ENCODE data around the gene SPHKAP.
"Not testable (repeated sequence)": the region's sequence is repeated elsewhere in the genome, so short reads cannot be mapped to it uniquely, and the experiment has no call there.

The SPHKAP gene

DNA sequence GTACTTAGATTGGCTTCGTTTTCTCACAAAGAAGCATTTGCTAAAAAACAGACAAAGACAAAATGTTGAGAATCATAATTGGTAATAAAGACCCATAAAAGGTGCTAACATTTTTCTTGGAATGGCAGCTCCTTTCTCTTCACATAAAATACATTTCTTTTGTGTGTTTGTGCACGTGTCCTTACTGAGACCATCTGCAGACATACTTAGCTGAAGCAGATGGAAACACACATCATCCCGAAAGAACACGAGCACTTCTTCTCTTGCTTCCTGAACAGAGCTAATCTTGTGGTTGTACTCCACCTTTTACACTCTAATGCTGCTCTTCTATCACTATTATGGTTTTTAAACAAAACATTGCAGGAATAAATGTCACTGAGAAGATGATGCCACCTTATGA lies 142.5 kb downstream of the SPHKAP start:
- DNase-seq (ENCODE audit: low spot score), result no peak

DNA sequence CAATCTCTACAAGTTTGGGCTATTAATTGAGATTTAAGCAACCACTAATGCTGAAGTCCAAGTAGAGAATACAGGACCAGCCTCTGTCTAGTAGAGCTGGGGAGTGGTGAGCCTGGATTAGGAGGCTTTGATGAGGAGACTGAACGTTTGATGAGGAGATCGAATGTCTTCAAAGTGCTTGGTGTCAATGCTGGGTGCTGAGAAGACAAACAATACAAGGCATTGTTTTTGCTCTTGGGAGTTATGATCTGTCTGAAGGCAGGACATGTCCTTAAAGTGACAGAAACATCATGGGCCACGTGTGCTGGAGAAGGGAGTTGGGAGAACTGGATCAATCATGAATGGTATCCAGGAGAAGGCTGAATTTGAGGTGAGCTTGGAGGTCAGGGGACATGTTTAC lies 143.6 kb downstream of the SPHKAP start:
- DNase-seq (ENCODE audit: low spot score), result no peak

DNA sequence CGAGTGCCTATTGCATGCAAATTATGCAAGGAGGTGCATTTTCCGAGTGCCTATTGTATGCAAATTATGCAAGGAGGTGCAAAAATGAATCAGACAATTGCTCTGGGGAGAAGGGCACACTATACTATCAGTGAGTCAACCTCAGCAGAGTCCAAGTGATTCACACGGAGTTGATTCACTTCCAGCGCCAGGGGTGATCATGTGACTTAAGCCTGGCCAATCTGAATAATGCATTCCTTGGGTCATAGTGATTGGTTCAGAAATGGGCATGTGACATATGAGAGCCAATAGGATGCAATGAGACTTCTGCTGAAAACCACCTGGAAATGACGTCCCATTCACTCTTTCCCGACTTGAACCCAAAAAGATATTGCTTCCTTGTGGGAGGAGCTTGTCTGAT lies 157.9 kb downstream of the SPHKAP start:
- DNase-seq (ENCODE audit: low spot score), result no peak

DNA sequence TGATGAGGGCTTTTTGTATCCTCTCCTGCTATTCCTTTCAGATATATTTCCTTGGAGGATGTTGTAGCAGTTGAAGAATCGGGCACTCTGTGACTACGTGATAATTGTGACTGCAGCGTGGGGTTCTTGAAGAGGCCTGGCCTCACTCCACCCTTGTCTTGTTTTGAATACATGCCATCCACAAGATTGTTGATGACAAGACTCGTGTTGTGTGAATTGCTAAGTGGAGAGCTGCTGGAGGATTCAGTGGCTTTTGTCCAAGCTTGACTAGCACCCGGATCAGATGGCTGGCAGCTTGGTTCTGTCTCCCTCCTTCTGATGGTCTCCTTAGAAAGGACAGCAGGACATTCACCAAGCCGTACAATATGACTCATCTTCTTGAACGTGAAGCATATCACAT lies 163.2 kb downstream of the SPHKAP start:
- no peak for DNase-seq (ENCODE audit: low spot score)

DNA sequence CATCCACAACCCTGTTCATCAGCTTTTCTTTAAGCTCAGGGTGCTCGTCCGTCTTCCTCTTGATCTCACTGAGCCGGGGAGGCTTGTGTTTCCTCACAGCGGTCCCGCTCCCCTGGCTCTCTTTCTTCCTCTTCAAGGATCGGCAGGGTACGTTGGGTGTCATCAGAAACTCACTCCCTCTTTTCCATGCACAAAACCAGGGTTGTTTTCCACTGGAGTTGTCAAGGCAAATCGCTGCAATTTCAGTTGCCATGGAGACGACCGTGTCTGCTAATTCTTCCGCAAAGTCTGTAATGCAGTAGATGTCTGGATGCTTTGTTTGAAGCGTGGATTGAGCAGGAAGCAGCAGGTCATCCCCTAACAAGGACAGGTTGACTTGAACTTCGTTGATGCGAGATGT lies 163.7 kb downstream of the SPHKAP start:
- no peak for DNase-seq (ENCODE audit: low spot score)

DNA sequence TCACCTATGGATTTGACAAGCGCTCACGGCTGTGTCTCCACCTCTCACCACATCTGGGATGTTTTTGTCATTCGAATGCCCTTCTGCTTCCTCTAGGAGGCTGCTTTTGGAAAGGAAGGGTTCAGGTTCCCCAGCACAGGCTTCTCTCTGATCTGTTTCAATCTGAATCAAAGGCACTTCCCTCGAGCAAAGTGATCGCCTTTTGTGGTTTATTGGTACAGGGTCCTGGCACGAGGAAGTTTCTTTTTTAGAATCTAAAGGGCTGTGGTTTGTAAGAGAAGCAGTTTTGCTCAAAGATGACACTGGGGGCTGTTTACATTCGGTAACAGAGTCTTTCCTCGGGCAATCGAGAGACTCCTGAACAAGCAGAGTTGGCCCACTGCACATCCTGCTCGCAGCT lies 165.1 kb downstream of the SPHKAP start:
- DNase-seq (ENCODE audit: low spot score), result no peak

DNA sequence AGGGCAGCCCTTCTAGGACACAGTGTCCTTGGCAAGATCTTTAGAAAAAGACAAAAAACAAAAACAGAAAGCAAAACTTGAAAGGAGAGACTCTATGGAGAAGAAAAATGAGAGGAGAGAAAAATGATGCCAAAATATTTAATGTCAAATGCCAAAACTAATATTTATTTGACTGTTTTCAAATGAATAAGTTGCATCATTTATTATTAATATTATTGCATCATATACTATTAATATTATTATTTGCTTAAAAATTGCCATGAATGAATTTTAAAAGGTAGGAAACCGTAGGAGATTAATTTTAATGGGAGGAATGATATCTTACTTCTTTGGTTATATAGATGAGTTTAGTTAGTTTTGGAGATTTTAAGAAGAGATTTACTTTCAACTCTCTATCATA lies 165.7 kb downstream of the SPHKAP start:
- DNase-seq (ENCODE audit: low spot score), result no peak

DNA sequence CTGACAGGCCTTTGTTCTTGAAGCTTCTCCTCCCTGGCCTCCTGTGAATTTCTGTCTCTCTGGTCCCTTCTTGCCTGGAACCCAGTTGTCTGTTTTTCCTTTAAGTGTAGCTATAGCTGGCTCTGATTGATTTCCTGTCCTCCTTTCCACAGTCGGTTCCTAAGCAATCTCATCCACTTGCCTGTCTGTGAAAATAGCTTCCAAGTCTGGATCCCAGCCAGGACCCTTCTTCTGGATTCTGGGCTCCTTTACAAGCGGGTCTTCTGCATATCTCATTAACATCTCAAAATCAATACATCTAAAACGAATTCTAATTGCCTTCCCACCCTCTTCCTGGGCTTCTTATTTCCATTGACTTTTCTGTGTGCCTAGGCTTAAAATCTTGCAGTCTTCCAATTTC lies 185.1 kb downstream of the SPHKAP start:
- DNase-seq (ENCODE audit: low spot score), result no peak

DNA sequence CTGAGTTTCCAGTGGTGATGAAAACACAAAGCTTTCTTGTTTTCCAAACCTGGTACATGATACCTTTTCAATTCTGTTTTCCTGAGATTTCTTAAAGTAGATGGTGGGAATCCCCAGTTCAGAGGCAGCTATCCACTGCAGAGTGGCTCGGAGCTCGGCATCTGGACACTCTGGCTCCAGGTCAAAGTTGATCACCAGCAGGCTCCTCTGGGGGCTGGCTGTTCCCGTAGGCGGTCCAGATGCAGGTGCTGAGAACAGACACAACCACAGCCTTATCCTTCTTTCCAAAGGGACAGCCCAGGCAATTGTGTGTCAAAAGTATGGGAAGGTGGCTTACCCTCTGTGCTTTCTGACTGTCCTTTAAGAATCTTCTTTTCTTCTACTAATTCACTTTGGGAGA lies 190.6 kb downstream of the SPHKAP start:
- DNase-seq (ENCODE audit: low spot score), result no peak

DNA sequence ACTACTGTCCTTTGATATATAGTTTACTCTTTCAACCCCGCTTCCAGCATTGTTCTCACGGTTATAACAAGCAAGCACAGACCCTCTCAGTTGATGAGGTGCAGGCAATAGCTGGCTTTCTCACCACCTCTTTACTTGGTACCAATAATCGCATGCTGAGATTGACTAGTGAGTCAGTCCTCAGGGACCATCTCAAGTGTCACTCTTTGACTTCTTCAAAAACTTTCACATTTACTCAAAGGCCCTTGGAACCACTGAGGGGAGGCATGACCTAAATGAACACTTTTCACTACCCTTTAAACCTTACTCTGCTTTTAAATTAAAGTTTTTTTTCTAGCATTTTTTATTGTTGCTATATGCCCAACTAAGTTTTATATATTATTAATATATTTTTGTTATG lies 208.2 kb downstream of the SPHKAP start:
- no peak for DNase-seq (ENCODE audit: low spot score)

DNA sequence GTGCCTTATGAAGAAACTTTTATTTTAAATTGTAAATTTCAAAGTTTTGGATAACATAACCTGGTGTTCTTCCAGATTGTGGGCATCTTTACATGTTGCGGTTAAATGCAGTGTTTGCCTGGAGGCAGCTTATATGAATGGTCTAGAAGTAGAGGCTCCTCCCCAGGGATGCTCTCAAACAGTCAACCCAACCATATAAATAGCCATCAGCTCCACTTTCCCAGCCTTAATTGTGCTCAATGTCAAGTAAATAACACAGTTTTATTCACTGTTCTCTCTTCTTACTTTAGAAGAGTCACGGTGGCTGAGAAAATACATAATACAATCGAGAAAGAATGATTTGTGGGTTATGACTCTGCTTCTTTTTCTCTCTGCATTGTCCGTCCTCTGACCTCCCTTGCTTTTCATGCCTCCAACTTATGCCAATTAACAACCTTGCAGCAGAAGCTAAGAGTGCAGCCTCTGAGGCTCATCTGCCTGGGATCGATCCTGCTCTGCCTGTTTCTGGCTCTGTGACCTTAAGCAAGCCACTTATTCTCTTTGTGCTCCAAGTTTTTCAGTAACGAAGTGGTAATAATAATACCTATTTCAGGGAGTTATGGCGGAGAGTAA lies 209.8 kb downstream of the SPHKAP start:
- DNase-seq (ENCODE audit: low spot score), result no peak

DNA sequence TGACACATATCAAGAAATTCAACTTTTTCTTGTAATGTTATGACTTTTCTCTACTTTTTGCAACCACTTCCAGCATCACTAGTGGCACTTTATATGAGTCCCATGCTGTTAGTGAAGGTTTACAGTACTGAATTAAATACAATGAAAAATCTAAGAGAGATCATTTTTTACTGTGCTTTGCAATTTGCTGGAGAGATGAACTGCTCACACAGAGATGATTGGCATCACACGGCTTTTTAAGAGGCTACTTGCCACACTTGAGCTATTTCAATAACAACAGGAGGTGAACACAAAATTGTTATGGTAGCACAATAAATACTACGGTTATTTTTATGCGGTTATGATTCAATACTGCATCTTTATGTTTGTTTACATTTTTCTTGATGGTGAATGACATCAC lies 221.2 kb downstream of the SPHKAP start:
- no peak for DNase-seq (ENCODE audit: low spot score)

DNA sequence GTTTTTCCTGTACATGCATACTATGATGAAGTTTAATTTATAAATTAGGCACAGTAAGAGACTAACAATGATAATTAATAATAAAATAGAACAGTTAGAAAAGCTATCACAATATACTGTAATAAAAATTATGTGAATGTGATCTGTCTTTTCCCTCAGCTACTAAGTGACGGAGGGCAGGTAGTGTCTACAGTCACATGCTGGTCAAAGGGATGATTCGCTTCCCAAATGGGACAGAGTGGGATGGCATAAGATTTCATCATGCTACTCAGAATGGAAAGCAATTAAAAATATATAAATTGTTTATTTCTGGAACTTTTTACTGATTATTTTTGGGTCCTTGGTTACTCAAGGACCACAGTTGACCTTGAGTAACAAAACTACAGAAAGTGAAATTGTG lies 238.5 kb downstream of the SPHKAP start:
- DNase-seq (ENCODE audit: low spot score), result no peak

DNA sequence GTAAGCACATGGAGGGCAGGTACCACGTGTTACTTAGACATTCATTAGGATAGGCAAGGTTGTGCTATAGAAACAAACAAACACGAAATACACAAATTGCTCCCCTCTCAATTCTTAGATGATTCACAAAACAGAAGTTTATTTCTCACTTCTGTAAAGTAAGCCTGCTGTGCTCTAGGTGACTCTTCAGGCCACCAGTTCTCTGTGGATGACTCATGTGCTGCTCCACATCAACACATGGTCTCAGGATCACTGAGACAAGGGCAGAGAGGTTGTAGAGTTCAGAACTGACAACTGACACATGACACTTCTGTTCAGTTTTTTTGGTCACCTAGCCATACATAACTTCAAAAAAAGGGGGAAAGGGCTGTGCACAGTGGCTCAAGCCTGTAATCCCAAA lies 239.5 kb downstream of the SPHKAP start:
- DNase-seq (ENCODE audit: low spot score), result no peak

DNA sequence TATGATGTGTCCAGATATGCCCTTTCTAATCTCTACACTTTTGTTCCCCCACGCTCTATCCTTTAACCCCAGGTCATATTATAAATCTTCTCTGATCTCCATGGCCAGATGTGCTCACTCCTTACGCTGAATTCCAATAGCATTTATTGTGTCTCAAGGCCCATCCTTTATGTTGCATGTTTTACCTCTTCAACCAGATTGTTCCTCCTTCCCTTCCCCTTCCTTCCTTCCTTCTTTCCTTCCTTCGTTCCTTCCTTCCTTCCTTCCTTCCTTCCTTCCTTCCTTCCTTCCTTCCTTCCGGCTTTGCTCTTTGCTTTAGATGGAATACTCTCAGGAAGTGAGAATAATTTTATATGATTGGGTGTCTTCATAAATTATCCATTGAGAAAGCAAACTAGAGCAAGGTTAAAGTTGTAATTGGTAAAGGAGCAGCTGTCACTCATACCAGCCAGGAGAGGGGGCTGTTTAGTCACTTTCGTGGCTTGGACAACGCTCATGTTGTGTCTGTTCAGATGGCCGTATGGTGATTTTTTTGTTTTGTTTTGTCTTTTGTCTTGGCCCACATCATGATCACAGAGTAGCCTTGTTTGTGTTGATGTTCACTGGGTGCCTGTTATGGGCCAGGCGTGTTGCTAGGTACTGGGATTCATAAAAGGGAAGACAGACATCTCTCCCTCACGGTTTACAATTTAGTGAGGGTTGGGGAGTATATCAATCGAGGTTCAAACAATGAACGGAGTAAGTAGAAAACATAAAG lies 242.0 kb downstream of the SPHKAP start:
- peak; percentile 56 for DNase-seq (ENCODE audit: low spot score)

DNA sequence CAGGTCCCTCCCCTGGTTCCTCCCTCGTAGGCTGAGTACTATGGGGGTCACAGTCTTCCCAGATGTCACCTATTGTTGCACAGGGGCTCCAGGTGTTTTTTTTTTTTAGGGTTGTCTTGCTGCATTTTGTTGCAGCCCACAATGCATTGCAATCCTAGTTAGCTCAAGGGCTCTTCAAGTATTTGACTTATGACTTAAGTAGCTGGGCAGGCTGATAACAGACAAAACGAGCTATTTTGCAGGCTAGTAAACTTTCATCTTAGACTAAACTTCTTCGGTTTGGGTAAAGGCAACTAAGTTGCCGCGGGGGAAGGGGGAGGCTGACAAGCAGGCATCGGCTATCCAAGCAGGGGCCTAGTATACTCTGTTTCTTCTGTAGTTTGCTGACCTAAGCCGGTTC lies 245.2 kb downstream of the SPHKAP start:
- not testable (repeated sequence) for DNase-seq (ENCODE audit: low spot score)

DNA sequence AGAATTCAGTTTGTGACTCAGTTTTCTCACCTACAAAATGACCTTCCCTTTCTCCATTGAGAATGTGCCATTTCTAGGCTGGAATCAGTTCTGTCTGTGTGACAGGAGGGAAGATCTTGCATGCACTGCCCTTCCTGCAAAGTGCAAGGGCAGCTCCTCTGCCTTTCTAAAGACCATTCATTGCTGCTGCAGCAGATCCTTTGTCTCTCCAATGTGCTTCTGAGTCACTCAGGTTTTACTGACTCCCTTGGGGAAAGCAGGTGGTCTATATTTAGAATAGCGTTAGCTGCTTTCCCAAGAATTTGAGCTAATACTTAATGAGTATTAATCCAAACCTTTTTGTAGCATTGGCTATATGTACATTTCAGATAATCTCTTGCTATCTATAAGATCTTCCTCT lies 247.6 kb downstream of the SPHKAP start:
- DNase-seq (ENCODE audit: low spot score), result no peak

DNA sequence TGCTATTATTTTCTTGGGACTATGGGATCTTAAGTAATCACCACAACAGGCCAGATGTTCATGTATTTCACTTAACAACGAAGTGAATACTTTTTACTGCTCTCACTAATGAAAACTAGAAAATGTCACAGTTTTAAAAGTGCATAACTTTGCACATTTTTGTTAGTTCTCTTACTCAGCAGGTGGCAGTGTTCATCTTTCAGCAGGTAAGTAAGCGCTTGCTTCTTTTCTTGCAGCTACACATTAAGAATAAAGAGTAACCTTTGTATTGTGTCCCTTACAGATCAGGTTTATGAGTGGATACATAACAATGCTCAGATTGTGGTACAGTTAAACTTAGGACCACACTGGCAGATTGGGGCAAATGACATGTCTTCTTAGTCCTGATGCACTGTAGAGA lies 249.1 kb downstream of the SPHKAP start:
- no peak for DNase-seq (ENCODE audit: low spot score)

DNA sequence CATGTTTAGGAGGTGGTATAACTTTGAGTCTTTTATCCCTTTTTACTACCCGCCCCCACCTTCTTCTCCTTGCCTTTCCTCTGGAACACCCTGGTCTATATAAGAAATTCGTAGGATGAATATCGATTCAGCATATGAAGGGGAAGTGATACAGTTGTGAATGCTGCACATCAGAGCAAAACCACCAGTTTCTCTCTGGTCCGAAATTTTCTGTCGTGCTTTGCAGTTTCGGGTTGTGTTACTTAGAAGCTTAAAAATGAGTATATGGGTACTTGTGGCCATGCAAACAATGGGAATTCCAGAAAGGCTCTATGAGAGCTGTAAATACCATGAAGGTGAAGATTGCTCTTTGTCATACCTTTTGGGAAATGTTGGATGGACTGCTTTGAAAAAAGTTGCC lies 249.5 kb downstream of the SPHKAP start:
- DNase-seq (ENCODE audit: low spot score), result no peak
